Measurements from ENCODE around the gene ARMH3. TPM values are rescaled to one million over a fixed set of nuclear protein-coding genes. Genes with fewer than 3 reads are reported as not detected.

The ARMH3 gene
- total RNA-seq, 1 experiment from 2014 or later, result 9.7 TPM

DNA sequence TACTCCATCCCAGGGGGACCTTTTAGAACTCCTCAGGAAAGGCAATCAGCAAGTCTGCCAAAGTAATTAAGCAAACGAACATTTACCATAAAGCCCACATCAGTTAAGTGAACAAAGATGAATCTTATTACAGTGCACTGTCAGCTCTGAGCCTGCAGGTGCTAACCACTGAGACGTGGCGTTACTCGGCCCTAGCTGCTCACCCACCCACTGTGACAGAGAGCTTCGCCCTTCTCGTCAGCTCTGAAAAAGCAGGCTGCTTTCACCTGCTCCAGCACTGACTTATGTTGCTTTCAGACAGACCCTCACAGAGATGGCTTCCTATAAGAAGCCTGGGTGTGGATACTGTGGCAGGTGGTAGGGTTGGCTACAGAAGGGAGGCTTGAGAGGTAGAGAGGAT is 154.6 kb downstream of the ARMH3 start:
- Histone ChIP-seq H3K27me3 (ENCODE audit: low read length) (no peaks in the 10 kb centered on the region), H3K4me3 (ENCODE audit: low read length) (no peak overlapping the region), H2AFZ (ENCODE audit: low read length) (no peak overlapping the region), H3K79me2 (ENCODE audit: low read length) (no peaks in the 10 kb centered on the region), H4K20me1 (ENCODE audit: low read length) (no peaks in the 10 kb centered on the region), H3K9me3 (ENCODE audit: low read length) (no peaks in the 10 kb centered on the region), H3K4me1 (ENCODE audit: insufficient read depth, low read length) (peaks cover 10% of the 10 kb centered on the region), H3K4me2 (ENCODE audit: low read length) (no peak overlapping the region), H3K36me3 (ENCODE audit: low read depth, low read length) (no peaks in the 10 kb centered on the region), H3K27ac (ENCODE audit: low read length) (no peak overlapping the region), H3K9ac (ENCODE audit: low read length) (no peak overlapping the region), H3K9me2 (replicated peaks; ENCODE audit: low read length) (no peaks in the 10 kb centered on the region), H3F3A (ENCODE audit: low read length, unreplicated experiment) (no peaks in the 10 kb centered on the region)
- no TSS peak for BruUV-seq (replicated peaks)
- ChIA-PET POLR2A (ENCODE audit: unreplicated experiment) (no interaction called here), CTCF (no interaction called here)
- ATAC-seq, result no peak
- DNase-seq, result no peak
- TF ChIP-seq, protein P1, sequence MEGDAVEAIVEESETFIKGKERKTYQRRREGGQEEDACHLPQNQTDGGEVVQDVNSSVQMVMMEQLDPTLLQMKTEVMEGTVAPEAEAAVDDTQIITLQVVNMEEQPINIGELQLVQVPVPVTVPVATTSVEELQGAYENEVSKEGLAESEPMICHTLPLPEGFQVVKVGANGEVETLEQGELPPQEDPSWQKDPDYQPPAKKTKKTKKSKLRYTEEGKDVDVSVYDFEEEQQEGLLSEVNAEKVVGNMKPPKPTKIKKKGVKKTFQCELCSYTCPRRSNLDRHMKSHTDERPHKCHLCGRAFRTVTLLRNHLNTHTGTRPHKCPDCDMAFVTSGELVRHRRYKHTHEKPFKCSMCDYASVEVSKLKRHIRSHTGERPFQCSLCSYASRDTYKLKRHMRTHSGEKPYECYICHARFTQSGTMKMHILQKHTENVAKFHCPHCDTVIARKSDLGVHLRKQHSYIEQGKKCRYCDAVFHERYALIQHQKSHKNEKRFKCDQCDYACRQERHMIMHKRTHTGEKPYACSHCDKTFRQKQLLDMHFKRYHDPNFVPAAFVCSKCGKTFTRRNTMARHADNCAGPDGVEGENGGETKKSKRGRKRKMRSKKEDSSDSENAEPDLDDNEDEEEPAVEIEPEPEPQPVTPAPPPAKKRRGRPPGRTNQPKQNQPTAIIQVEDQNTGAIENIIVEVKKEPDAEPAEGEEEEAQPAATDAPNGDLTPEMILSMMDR (conservative IDR thresholded peaks at IDR 0.05; ENCODE audit: low read depth, low read length), result no peak
- no peak for TF ChIP-seq EZH2phosphoT487 (IDR thresholded peaks at IDR 0.05; ENCODE audit: borderline replicate concordance, low read length)
- TF ChIP-seq EZH2 (IDR thresholded peaks at IDR 0.05; ENCODE audit: low read length, unreplicated experiment), result no peak
- intact Hi-C loops (cut with micrococcal nuclease), result no loop called here

DNA sequence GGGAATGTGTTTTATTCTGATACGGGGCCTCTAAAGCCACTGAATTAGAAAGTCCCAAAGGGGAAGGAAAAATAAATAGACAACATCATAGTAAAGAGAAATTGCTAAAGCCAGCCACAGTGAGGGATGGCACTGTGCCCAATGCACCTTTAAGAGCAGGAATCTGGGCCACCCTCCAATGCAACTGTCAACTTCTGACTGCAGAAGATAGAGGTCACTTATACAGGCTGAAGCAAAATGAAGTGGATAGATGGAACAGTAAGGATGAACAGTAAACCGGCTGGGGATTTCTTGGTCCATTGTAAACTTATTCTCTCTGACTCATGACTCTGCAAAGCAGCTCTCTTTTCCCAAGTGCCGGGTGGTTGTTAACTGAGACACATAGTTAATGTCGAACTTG is 158.3 kb downstream of the ARMH3 start:
- Histone ChIP-seq H3K4me2 (ENCODE audit: low read length) (no peak overlapping the region), H3K27ac (ENCODE audit: low read length) (no peak overlapping the region), H3K27me3 (ENCODE audit: low read length) (no peaks in the 10 kb centered on the region), H2AFZ (ENCODE audit: low read length) (no peak overlapping the region), H3F3A (ENCODE audit: low read length, unreplicated experiment) (no peaks in the 10 kb centered on the region), H3K9me3 (ENCODE audit: low read length) (no peaks in the 10 kb centered on the region), H3K36me3 (ENCODE audit: low read depth, low read length) (no peaks in the 10 kb centered on the region), H3K4me3 (ENCODE audit: low read length) (no peak overlapping the region), H3K79me2 (ENCODE audit: low read length) (no peaks in the 10 kb centered on the region), H3K4me1 (ENCODE audit: insufficient read depth, low read length) (peaks cover 10% of the 10 kb centered on the region), H3K9ac (ENCODE audit: low read length) (no peak overlapping the region), H4K20me1 (ENCODE audit: low read length) (no peaks in the 10 kb centered on the region), H3K9me2 (replicated peaks; ENCODE audit: low read length) (no peaks in the 10 kb centered on the region)
- DNase-seq, result peak; percentile 48
- intact Hi-C loops (cut with micrococcal nuclease), result loop anchor here (5.0 kb wide), 1 partner anchor 70 kb away; no protein-coding TSS in a partner anchor
- BruUV-seq (replicated peaks), result no TSS peak
- ChIA-PET CTCF (interaction anchor here (0.6 to 1.6 kb wide), 3 partner anchors 8 to 112 kb away, joined by 5 to 7 read pairs (median 6); no protein-coding TSS in a partner anchor), POLR2A (ENCODE audit: unreplicated experiment) (interaction anchor here (0.6 kb wide), 1 partner anchor 84 kb away, joined by 6 read pairs; no protein-coding TSS in a partner anchor)
- TF ChIP-seq EZH2phosphoT487 (IDR thresholded peaks at IDR 0.05; ENCODE audit: borderline replicate concordance, low read length), result no peak
- TF ChIP-seq, protein P1 (conservative IDR thresholded peaks at IDR 0.05; ENCODE audit: low read depth, low read length), result no peak
- no peak for TF ChIP-seq EZH2 (IDR thresholded peaks at IDR 0.05; ENCODE audit: low read length, unreplicated experiment)
- ATAC-seq, result peak; percentile 81

DNA sequence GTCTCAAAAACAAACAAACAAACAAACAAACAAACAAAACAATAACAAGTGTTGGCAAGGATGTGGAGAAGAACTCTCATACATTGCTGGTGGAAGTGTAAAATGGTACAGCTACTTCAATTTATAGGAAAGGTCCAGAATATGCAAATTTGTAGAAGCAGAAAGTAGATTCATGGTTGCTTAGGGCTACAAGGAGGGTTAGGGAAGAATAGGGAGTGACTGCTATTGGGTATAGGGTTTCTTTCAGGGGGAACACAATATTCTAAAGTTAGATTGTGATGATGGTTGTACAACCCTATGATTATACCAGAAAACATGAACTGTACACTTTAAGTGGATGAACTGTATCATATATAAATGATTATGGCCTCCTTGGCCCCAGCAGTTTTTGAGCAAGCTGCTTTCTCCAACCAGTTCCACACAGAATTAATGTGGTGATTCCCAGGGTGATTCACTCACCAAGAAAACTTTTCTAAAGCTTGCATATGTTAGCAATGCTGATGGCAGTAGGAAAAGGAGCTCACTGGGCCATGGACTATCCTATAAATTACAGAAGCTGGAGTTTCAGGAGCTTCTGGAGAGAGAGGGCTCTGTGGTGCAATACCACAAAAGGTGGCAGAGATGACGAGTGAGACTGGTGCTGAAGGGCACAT is 159.6 kb downstream of the ARMH3 start:
- H3K27me3 ChIP-seq (ENCODE audit: low read length), result no peaks in the 10 kb centered on the region
- no peaks in the 10 kb centered on the region for H3K9me3 ChIP-seq (ENCODE audit: low read length)
- no peaks in the 10 kb centered on the region for H4K20me1 ChIP-seq (ENCODE audit: low read length)
- no peaks in the 10 kb centered on the region for H3K36me3 ChIP-seq (ENCODE audit: low read depth, low read length)
- ChIA-PET CTCF (interaction anchor here (0.7 kb wide), 1 partner anchor 114 kb away, joined by 4 read pairs; no protein-coding TSS in a partner anchor), POLR2A (ENCODE audit: unreplicated experiment) (no interaction called here)
- peaks cover 10% of the 10 kb centered on the region for H3K4me1 ChIP-seq (ENCODE audit: insufficient read depth, low read length)
- TF ChIP-seq EZH2phosphoT487 (IDR thresholded peaks at IDR 0.05; ENCODE audit: borderline replicate concordance, low read length) (no peak), EZH2 (IDR thresholded peaks at IDR 0.05; ENCODE audit: low read length, unreplicated experiment) (no peak)
- TF ChIP-seq, protein P1 (conservative IDR thresholded peaks at IDR 0.05; ENCODE audit: low read depth, low read length), result no peak
- no peak overlapping the region for H3K27ac ChIP-seq (ENCODE audit: low read length)
- no peak overlapping the region for H3K4me3 ChIP-seq (ENCODE audit: low read length)
- H3K9me2 ChIP-seq (replicated peaks; ENCODE audit: low read length), result no peaks in the 10 kb centered on the region
- BruUV-seq (replicated peaks), result no TSS peak
- ATAC-seq (no peak), DNase-seq (no peak)
- no peaks in the 10 kb centered on the region for H3K79me2 ChIP-seq (ENCODE audit: low read length)
- H3F3A ChIP-seq (ENCODE audit: low read length, unreplicated experiment), result no peaks in the 10 kb centered on the region
- intact Hi-C loops (cut with micrococcal nuclease), result loop anchor here (5.0 kb wide), 1 partner anchor 71 kb away; no protein-coding TSS in a partner anchor
- H3K9ac ChIP-seq (ENCODE audit: low read length), result no peak overlapping the region
- H2AFZ ChIP-seq (ENCODE audit: low read length), result no peak overlapping the region
- no peak overlapping the region for H3K4me2 ChIP-seq (ENCODE audit: low read length)

All from PC-3 (cell line).